K562 (cell line): ENCODE measurements around the gene ZNF581. TPM values are rescaled to one million over a fixed set of nuclear protein-coding genes. Genes with fewer than 3 reads are reported as not detected.

Source experiments
- E2F6 ChIP-seq, 2 experiments: IDR thresholded peaks; 2 replicates each; pipeline ENCODE4 v1.6.1; 2011; ENCODE audit warnings: borderline replicate concordance in 1 of 2, control low read depth in 1 of 2, low read depth in 1 of 2, low read length in 1 of 2, mild to moderate bottlenecking in 1 of 2, mixed read lengths in 1 of 2, moderate library complexity in 1 of 2; ENCODE audit not compliant: insufficient read depth in 1 of 2, insufficient read length in 1 of 2, poor library complexity in 1 of 2, severe bottlenecking in 1 of 2; ENCODE audit errors: extremely low read depth in 1 of 2
- HMGN3 ChIP-seq: IDR thresholded peaks from 2 replicates; pipeline ENCODE4 v1.6.1; 2011; ENCODE audit warnings: borderline replicate concordance, low read depth, mild to moderate bottlenecking, mixed read lengths, low read length; ENCODE audit not compliant: insufficient read length; ENCODE audit errors: extremely low read depth
- RBFOX2 ChIP-seq: fragments of 200-400 bp; formaldehyde crosslinking; IDR thresholded peaks from 2 replicates; pipeline ENCODE4 v1.6.1; 2017; ENCODE audit warnings: low read depth, mild to moderate bottlenecking, low read length, moderate library complexity
- REST ChIP-seq, 2 experiments: fragments of 450-650 bp; formaldehyde crosslinking in 1 of 2; IDR thresholded peaks; 2 replicates each; pipeline versions ENCODE4 v1.4.0 to v1.6.1; 2014 to 2020; ENCODE audit warnings: mild to moderate bottlenecking in 2 of 2, borderline replicate concordance in 1 of 2, low read depth in 1 of 2
- SAP30 ChIP-seq: fragments of 200-600 bp; sonication (generic); IDR thresholded peaks from 2 replicates; pipeline ENCODE4 v1.6.1; 2012; ENCODE audit warnings: borderline replicate concordance, low read depth, mild to moderate bottlenecking, moderate library complexity, low read length, control low read depth, inconsistent platforms; ENCODE audit not compliant: insufficient read depth, poor library complexity, severe bottlenecking
- polyA plus RNA-seq, 8 experiments: library from polyadenylated mRNA; depleted of rRNA in 4 of 8; stranded (reverse) in 5 of 8; unstranded in 3 of 8; fragments of >200 nt; fragmentation: Nextera tagmentation in 2 of 8; fragmentation: Illumina TruSeq in 1 of 8; extraction: Ambion mirVana in 2 of 8; extraction: Trizol in 1 of 8; gene quantifications; 2 replicates each; pipeline versions ENCODE4 v1.2.1 to v1.2.3, GENCODE V29; 2011 to 2014; ENCODE audit warnings: inconsistent platforms in 1 of 8, missing spikeins in 1 of 8
- total RNA-seq, 7 experiments: library from RNA; depleted of rRNA in 6 of 7; stranded (reverse); fragments of >200 nt in 6 of 7; fragmentation: Illumina TruSeq in 2 of 7; extraction: Trizol in 2 of 7; gene quantifications; 2 replicates each; pipeline versions ENCODE4 v1.2.1 to v1.2.3, GENCODE V29; 2011 to 2021; ENCODE audit warnings: low replicate concordance in 1 of 7

Gene ZNF581
- total and polyA plus RNA-seq, 9 of the 15 experiments (the other 6 are each of a cell fraction or from before 2014, with no cell fraction given): 2.4 to 39.4 (median 15.4) TPM

- TF ChIP-seq REST (IDR thresholded peaks at IDR 0.05; ENCODE audit: borderline replicate concordance): no peak
- TF ChIP-seq REST (CRISPR knock-in tag; IDR thresholded peaks at IDR 0.05; ENCODE audit: low read depth): 0 out of 2 replicates have a peak, but pooled peaks have one; percentile 29
- peak; percentile 36 for TF ChIP-seq RBFOX2
- TF ChIP-seq SAP30: no peak
- TF ChIP-seq HMGN3: peak; percentile 13
- peak; percentile 54 to 75 for TF ChIP-seq E2F6 (IDR thresholded peaks at IDR 0.05; ENCODE audit: borderline replicate concordance in 1 of 2, extremely low read depth in 1 of 2, insufficient read depth in 1 of 2, insufficient read length in 1 of 2, low read depth in 1 of 2, low read length in 1 of 2, poor library complexity in 1 of 2, severe bottlenecking in 1 of 2)
Observed at GRCh38 chr19:55642153-55643002, 1.1 kb upstream of the ZNF581 start (continued).
